ENCODE measurements around the gene ZNF462.

The ZNF462 gene

GRCh38 chr9:106964822-106965525 is 102.0 kb downstream of the ZNF462 start:
- H3K79me2 ChIP-seq (ENCODE audit: insufficient read depth, low read length) = no peaks in the 10 kb centered on the region
- H2AFZ ChIP-seq (ENCODE audit: low read length) = no peak overlapping the region
- H3K4me1 ChIP-seq (ENCODE audit: insufficient read depth, low read length, poor library complexity, severe bottlenecking) = no peaks in the 10 kb centered on the region
- H3K36me3 ChIP-seq (ENCODE audit: insufficient read depth, low read length) = no peaks in the 10 kb centered on the region
- no peaks in the 10 kb centered on the region for H4K20me1 ChIP-seq (ENCODE audit: insufficient read depth, low read length, poor library complexity, severe bottlenecking)
- no peak for TF ChIP-seq CTCF (conservative IDR thresholded peaks at IDR 0.05; ENCODE audit: low read length)
- no peak for TF ChIP-seq EZH2phosphoT487 (IDR thresholded peaks at IDR 0.05; ENCODE audit: borderline replicate concordance)
- H3K9me3 ChIP-seq (ENCODE audit: insufficient read depth, low read depth, low read length) = no peaks in the 10 kb centered on the region
- no peak overlapping the region for H3K9ac ChIP-seq (ENCODE audit: low read depth, low read length, poor library complexity, severe bottlenecking)
- no peaks in the 10 kb centered on the region for H3K9me2 ChIP-seq (replicated peaks; ENCODE audit: low read depth, low read length)
- H3K27me3 ChIP-seq (ENCODE audit: insufficient read depth, low read length, poor library complexity, severe bottlenecking) = no peaks in the 10 kb centered on the region
- no peak overlapping the region for H3K4me3 ChIP-seq (ENCODE audit: low read length, poor library complexity, severe bottlenecking)
- H3F3A ChIP-seq (ENCODE audit: low read depth) = no peaks in the 10 kb centered on the region
- H3K4me2 ChIP-seq (ENCODE audit: low read depth, low read length, poor library complexity, severe bottlenecking) = no peak overlapping the region

GRCh38 chr9:106966481-106966880 is 103.5 kb downstream of the ZNF462 start:
- no peaks in the 10 kb centered on the region for H4K20me1 ChIP-seq (ENCODE audit: insufficient read depth, low read length, poor library complexity, severe bottlenecking)
- H3K4me3 ChIP-seq (ENCODE audit: low read length, poor library complexity, severe bottlenecking) = no peak overlapping the region
- no peaks in the 10 kb centered on the region for H3K79me2 ChIP-seq (ENCODE audit: insufficient read depth, low read length)
- no peaks in the 10 kb centered on the region for H3K27me3 ChIP-seq (ENCODE audit: insufficient read depth, low read length, poor library complexity, severe bottlenecking)
- TF ChIP-seq EZH2phosphoT487 (IDR thresholded peaks at IDR 0.05; ENCODE audit: borderline replicate concordance) (no peak), CTCF (conservative IDR thresholded peaks at IDR 0.05; ENCODE audit: low read length) (no peak)
- no peaks in the 10 kb centered on the region for H3F3A ChIP-seq (ENCODE audit: low read depth)
- H3K9me3 ChIP-seq (ENCODE audit: insufficient read depth, low read depth, low read length) = no peaks in the 10 kb centered on the region
- H3K4me2 ChIP-seq (ENCODE audit: low read depth, low read length, poor library complexity, severe bottlenecking) = no peak overlapping the region
- H2AFZ ChIP-seq (ENCODE audit: low read length) = no peak overlapping the region
- no peaks in the 10 kb centered on the region for H3K9me2 ChIP-seq (replicated peaks; ENCODE audit: low read depth, low read length)
- H3K9ac ChIP-seq (ENCODE audit: low read depth, low read length, poor library complexity, severe bottlenecking) = no peak overlapping the region
- no peaks in the 10 kb centered on the region for H3K4me1 ChIP-seq (ENCODE audit: insufficient read depth, low read length, poor library complexity, severe bottlenecking)
- H3K36me3 ChIP-seq (ENCODE audit: insufficient read depth, low read length) = no peaks in the 10 kb centered on the region

GRCh38 chr9:106969696-106970095 is 106.7 kb downstream of the ZNF462 start:
- Histone ChIP-seq H3K36me3 (ENCODE audit: insufficient read depth, low read length) (peaks cover 15% of the 10 kb centered on the region; the same call in 1 of the 2 replicates), H3K9me3 (ENCODE audit: insufficient read depth, low read depth, low read length) (no peaks in the 10 kb centered on the region), H3K4me1 (ENCODE audit: insufficient read depth, low read length, poor library complexity, severe bottlenecking) (no peaks in the 10 kb centered on the region), H2AFZ (ENCODE audit: low read length) (no peak overlapping the region), H3K9ac (ENCODE audit: low read depth, low read length, poor library complexity, severe bottlenecking) (no peak overlapping the region), H3K79me2 (ENCODE audit: insufficient read depth, low read length) (no peaks in the 10 kb centered on the region), H3K4me2 (ENCODE audit: low read depth, low read length, poor library complexity, severe bottlenecking) (no peak overlapping the region), H3K4me3 (ENCODE audit: low read length, poor library complexity, severe bottlenecking) (no peak overlapping the region), H3K27me3 (ENCODE audit: insufficient read depth, low read length, poor library complexity, severe bottlenecking) (no peaks in the 10 kb centered on the region), H3F3A (ENCODE audit: low read depth) (no peaks in the 10 kb centered on the region), H3K9me2 (replicated peaks; ENCODE audit: low read depth, low read length) (no peaks in the 10 kb centered on the region), H4K20me1 (ENCODE audit: insufficient read depth, low read length, poor library complexity, severe bottlenecking) (no peaks in the 10 kb centered on the region)
- no peak for TF ChIP-seq CTCF (conservative IDR thresholded peaks at IDR 0.05; ENCODE audit: low read length)
- TF ChIP-seq EZH2phosphoT487 (IDR thresholded peaks at IDR 0.05; ENCODE audit: borderline replicate concordance) = no peak

Measured in Loucy (cell line).